Loucy (cell line): ENCODE results near the gene SLC7A10.
"Not testable (repeated sequence)": the region's sequence is repeated elsewhere in the genome, so short reads cannot be mapped to it uniquely, and the experiment has no call there.

ENCODE experiments used
- H2AFZ ChIP-seq: fragments of 200-600 bp; sonication (generic); 2 replicates; pipeline ENCODE4 v1.6.0; 2016; ENCODE audit warnings: antibody characterized with exemption, mild to moderate bottlenecking, low read length, moderate library complexity
- H3F3A ChIP-seq: fragments of 200-600 bp; 2 replicates; pipeline ENCODE4 v1.6.0; 2016; ENCODE audit warnings: antibody characterized with exemption, low read depth, mild to moderate bottlenecking
- H3K27me3 ChIP-seq: fragments of 200-600 bp; sonication (generic); 2 replicates; pipeline ENCODE4 v1.6.1; 2014; ENCODE audit warnings: low read length, mild to moderate bottlenecking; ENCODE audit not compliant: insufficient read depth, poor library complexity, severe bottlenecking
- H3K36me3 ChIP-seq: fragments of 200-600 bp; sonication (generic); 2 replicates; pipeline ENCODE4 v1.6.1; 2016; ENCODE audit warnings: low read length; ENCODE audit not compliant: insufficient read depth
- H3K4me1 ChIP-seq: fragments of 200-600 bp; sonication (generic); 2 replicates; pipeline ENCODE4 v1.5.1; 2014; ENCODE audit warnings: low read length, mild to moderate bottlenecking; ENCODE audit not compliant: insufficient read depth, poor library complexity, severe bottlenecking
- H3K4me2 ChIP-seq: fragments of 200-600 bp; sonication (generic); 2 replicates; pipeline ENCODE4 v1.6.0; 2014; ENCODE audit warnings: antibody characterized with exemption, low read length, low read depth, mild to moderate bottlenecking; ENCODE audit not compliant: poor library complexity, severe bottlenecking
- H3K4me3 ChIP-seq: fragments of 200-600 bp; sonication (generic); 2 replicates; pipeline ENCODE4 v1.5.1; 2014; ENCODE audit warnings: low read length, mild to moderate bottlenecking, mixed read lengths; ENCODE audit not compliant: poor library complexity, severe bottlenecking
- H3K79me2 ChIP-seq: fragments of 200-600 bp; sonication (generic); 2 replicates; pipeline ENCODE4 v1.6.1; 2014; ENCODE audit warnings: low read length; ENCODE audit not compliant: insufficient read depth
- H3K9ac ChIP-seq: fragments of 200-600 bp; sonication (generic); 2 replicates; pipeline ENCODE4 v1.6.0; 2014; ENCODE audit warnings: mild to moderate bottlenecking, low read depth, low read length, moderate library complexity; ENCODE audit not compliant: poor library complexity, severe bottlenecking
- H3K9me2 ChIP-seq: fragments of 200-600 bp; sonication (generic); replicated peaks from 2 replicates; pipeline ENCODE4 v1.6.1; 2016; ENCODE audit warnings: low read depth, low read length, mixed read lengths
- H3K9me3 ChIP-seq: fragments of 200-600 bp; sonication (generic); 2 replicates; pipeline ENCODE4 v1.6.1; 2014; ENCODE audit warnings: mild to moderate bottlenecking, antibody characterized with exemption, low read length, low read depth; ENCODE audit not compliant: insufficient read depth
- H4K20me1 ChIP-seq: fragments of 200-600 bp; sonication (generic); 2 replicates; pipeline ENCODE4 v1.6.0; 2014; ENCODE audit warnings: antibody characterized with exemption, low read length, mild to moderate bottlenecking; ENCODE audit not compliant: insufficient read depth, poor library complexity, severe bottlenecking
- EZH2phosphoT487 ChIP-seq: fragments of 200-600 bp; IDR thresholded peaks from 2 replicates; pipeline ENCODE4 v1.6.1; 2018; ENCODE audit warnings: antibody characterized with exemption, mild to moderate bottlenecking, moderate library complexity, borderline replicate concordance
- TF ChIP-seq, protein P1 (sequence below): fragments of 200-600 bp; sonication (generic); conservative IDR thresholded peaks from 2 replicates; pipeline ENCODE4 v1.5.1; 2014; ENCODE audit warnings: mild to moderate bottlenecking, antibody characterized with exemption, low read length

The SLC7A10 gene

DNA sequence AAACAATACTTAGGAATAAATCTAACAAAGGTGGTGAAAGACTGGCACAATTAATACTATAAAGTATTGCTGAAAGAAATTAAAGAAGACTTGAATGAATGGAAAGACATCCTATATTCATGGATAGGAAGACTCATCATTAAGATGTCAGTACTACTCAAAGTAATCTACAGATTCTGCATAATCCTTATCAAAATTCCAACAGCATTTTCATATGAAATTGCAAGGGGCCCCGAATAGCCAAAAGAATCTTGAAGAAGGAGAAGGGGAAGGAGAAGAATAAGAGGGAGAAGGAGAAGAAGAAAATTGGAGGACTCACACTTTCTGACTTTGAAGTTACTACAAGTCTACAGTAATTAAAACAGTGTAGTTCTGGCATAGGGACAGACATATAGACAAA is 57.1 kb downstream of the SLC7A10 start:
- Histone ChIP-seq H3K79me2 (no peaks in the 10 kb centered on the region), H3K4me2 (no peak overlapping the region), H3K9me3 (peaks cover 5% of the 10 kb centered on the region; the same call in 1 of the 2 replicates), H3K4me1 (peaks cover 5% of the 10 kb centered on the region), H4K20me1 (no peaks in the 10 kb centered on the region), H3F3A (no peaks in the 10 kb centered on the region), H3K27me3 (no peaks in the 10 kb centered on the region), H3K9ac (no peak overlapping the region), H3K4me3 (no peak overlapping the region), H3K9me2 (no peaks in the 10 kb centered on the region), H3K36me3 (no peaks in the 10 kb centered on the region), H2AFZ (no peak overlapping the region)
- TF ChIP-seq, protein P1, sequence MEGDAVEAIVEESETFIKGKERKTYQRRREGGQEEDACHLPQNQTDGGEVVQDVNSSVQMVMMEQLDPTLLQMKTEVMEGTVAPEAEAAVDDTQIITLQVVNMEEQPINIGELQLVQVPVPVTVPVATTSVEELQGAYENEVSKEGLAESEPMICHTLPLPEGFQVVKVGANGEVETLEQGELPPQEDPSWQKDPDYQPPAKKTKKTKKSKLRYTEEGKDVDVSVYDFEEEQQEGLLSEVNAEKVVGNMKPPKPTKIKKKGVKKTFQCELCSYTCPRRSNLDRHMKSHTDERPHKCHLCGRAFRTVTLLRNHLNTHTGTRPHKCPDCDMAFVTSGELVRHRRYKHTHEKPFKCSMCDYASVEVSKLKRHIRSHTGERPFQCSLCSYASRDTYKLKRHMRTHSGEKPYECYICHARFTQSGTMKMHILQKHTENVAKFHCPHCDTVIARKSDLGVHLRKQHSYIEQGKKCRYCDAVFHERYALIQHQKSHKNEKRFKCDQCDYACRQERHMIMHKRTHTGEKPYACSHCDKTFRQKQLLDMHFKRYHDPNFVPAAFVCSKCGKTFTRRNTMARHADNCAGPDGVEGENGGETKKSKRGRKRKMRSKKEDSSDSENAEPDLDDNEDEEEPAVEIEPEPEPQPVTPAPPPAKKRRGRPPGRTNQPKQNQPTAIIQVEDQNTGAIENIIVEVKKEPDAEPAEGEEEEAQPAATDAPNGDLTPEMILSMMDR = no peak
- no peak for TF ChIP-seq EZH2phosphoT487

DNA sequence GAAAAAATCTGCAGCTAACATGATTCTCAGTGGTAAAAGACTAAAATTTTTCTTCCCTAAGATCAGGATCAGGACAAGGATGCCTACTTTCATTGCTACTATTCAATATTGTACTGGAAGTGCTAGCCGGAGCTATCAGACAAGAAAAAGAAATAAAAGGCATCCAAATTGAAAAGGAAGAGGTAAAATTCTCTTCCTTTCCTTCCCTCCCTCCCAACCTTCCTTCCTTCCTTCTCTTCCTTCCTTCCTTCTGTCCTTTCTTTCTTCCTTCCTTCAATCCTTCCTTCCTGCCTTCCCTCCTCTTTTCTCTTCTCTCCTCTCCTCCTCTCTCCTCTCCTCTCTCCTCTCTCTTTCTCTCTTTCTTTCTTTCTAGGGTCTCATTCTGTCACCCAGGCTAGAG is 58.2 kb downstream of the SLC7A10 start:
- Histone ChIP-seq H3K36me3 (no peaks in the 10 kb centered on the region), H3K4me1 (no peaks in the 10 kb centered on the region), H3F3A (no peaks in the 10 kb centered on the region), H3K9ac (no peak overlapping the region), H3K4me3 (no peak overlapping the region), H4K20me1 (no peaks in the 10 kb centered on the region), H3K4me2 (no peak overlapping the region), H3K27me3 (no peaks in the 10 kb centered on the region), H2AFZ (no peak overlapping the region), H3K9me2 (no peaks in the 10 kb centered on the region), H3K9me3 (peaks cover 5% of the 10 kb centered on the region; the same call in 1 of the 2 replicates), H3K79me2 (no peaks in the 10 kb centered on the region)
- TF ChIP-seq, protein P1 = no peak

DNA sequence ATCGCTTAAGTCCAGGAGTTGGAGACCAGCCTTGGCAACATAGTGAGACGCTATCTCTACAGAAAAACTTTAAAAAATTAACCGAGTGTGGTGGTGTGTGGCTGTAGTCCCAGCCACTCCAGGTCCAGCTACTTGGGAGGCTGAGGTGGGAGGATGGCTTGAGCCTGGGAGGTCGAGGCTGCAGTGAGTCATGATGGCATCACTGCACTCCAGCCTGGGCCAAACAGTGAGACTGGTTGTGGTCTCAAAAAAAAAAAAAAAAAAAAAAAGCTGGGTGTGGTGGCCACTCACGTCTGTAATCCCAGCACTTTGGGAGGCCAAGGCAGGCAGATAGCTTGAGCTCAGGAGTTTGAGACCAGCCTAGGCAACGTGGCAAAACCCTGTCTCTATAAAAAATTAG is 59.6 kb downstream of the SLC7A10 start:
- not testable (repeated sequence) for H3K27me3 ChIP-seq, H2AFZ ChIP-seq, H3F3A ChIP-seq, H3K4me3 ChIP-seq, H3K9me2 ChIP-seq, H3K4me2 ChIP-seq, H3K36me3 ChIP-seq, H4K20me1 ChIP-seq, H3K9ac ChIP-seq, H3K4me1 ChIP-seq, H3K79me2 ChIP-seq, H3K9me3 ChIP-seq

DNA sequence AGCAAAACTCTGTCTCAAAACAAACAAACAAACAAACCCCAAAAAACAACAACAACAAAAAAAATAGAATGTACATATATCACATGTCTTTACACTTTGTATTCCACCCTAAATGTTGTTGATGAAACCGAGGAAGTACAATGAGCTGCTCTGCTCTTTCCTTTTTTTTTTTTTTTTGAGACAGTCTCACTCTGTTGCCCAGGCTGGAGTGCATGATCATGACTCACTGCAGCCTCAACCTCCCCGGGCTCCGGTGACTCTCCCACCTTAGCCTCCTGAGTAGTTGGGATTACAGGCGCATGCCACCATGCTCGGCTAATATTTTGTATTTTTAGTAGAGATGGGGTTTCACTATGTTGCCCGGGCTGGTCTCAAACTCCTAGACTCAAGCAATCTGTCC is 62.2 kb downstream of the SLC7A10 start:
- no peak for TF ChIP-seq EZH2phosphoT487
- TF ChIP-seq, protein P1 = no peak
- Histone ChIP-seq H3K9me3 (peaks cover 4% of the 10 kb centered on the region; the same call in 1 of the 2 replicates), H3K9ac (no peak overlapping the region), H4K20me1 (no peaks in the 10 kb centered on the region), H3K4me1 (peaks cover 17% of the 10 kb centered on the region), H2AFZ (no peak overlapping the region), H3F3A (peaks cover 6% of the 10 kb centered on the region), H3K4me2 (no peak overlapping the region), H3K79me2 (no peaks in the 10 kb centered on the region), H3K9me2 (no peaks in the 10 kb centered on the region), H3K27me3 (no peaks in the 10 kb centered on the region), H3K36me3 (no peaks in the 10 kb centered on the region), H3K4me3 (no peak overlapping the region)
